Endothelial cell of umbilical vein (primary cell): ENCODE results near the gene RNF157. TPM values are rescaled to one million over a fixed set of nuclear protein-coding genes. Genes with fewer than 3 reads are reported as not detected.

Experiments used
- BruUV-seq: library from RNA; stranded (reverse); fragments of 400-500 nt; replicated peaks from 2 replicates; lab custom pipeline; 2021; lab: Mats Ljungman, UMichigan
- CTCF ChIA-PET: fragments of 300-600, 350-600 bp; sonication (Branson Sonifier 250); formaldehyde crosslinking; loops from one replicate; lab custom pipeline; 2021; ENCODE audit warnings: antibody characterized with exemption, inconsistent platforms; lab: Charles Lee
- POLR2A ChIA-PET: fragments of 300-600, 350-600 bp; sonication (Branson Sonifier 250); formaldehyde crosslinking; loops from one replicate; lab custom pipeline; 2021; ENCODE audit warnings: antibody characterized with exemption, inconsistent platforms; lab: Charles Lee
- DNase-seq: peaks from one replicate; pipeline ENCODE4 v3.0.0-alpha.2; 2011; ENCODE audit warnings: low read depth, low spot score
- FAIRE-seq: peaks from 2 replicates; lab custom pipeline; 2011; peaks lifted over from hg19 to GRCh38; lab: Jason Lieb, UNC
- H2AFZ ChIP-seq: 2 replicates; pipeline ENCODE4 v1.6.0; 2012; ENCODE audit warnings: low read depth, low read length, control low read depth, inconsistent platforms
- H3K27ac ChIP-seq: 2 replicates; pipeline ENCODE4 v1.5.1; 2011; ENCODE audit warnings: low read depth, mild to moderate bottlenecking, control low read depth, low read length, moderate library complexity; ENCODE audit not compliant: insufficient read depth
- H3K27me3 ChIP-seq, 2 experiments: 2 replicates each; pipeline versions ENCODE4 v1.6.0 to v1.6.1; 2011; ENCODE audit warnings: low read length in 2 of 2, mixed read lengths in 1 of 2; ENCODE audit not compliant: control insufficient read depth in 2 of 2, insufficient read depth in 2 of 2
- H3K36me3 ChIP-seq, 2 experiments: 2 replicates in 1 of 2; 3 replicates in 1 of 2; pipeline ENCODE4 v1.5.1; 2011; ENCODE audit warnings: low read length in 2 of 2, mild to moderate bottlenecking in 1 of 2, moderate library complexity in 1 of 2; ENCODE audit not compliant: control insufficient read depth in 2 of 2, insufficient read depth in 2 of 2; ENCODE audit errors: extremely low read depth in 1 of 2
- H3K4me1 ChIP-seq: 3 replicates; pipeline ENCODE4 v1.5.1; 2011; ENCODE audit warnings: mild to moderate bottlenecking, low read length; ENCODE audit not compliant: control insufficient read depth, insufficient read depth; ENCODE audit errors: extremely low read depth
- H3K4me2 ChIP-seq: 2 replicates; pipeline ENCODE4 v1.6.1; 2011; ENCODE audit warnings: low read length, control low read depth, mixed read lengths; ENCODE audit not compliant: insufficient read depth
- H3K4me3 ChIP-seq, 3 experiments: fragments of 200-600 bp in 1 of 3; sonication (generic), shearing (Covaris generic) in 1 of 3; replicated peaks in 1 of 3; 2 replicates each; pipeline ENCODE4 v1.5.1; 2011 to 2016; ENCODE audit warnings: control low read depth in 3 of 3, low read length in 3 of 3, mild to moderate bottlenecking in 2 of 3, inconsistent platforms in 1 of 3, low read depth in 1 of 3, moderate library complexity in 1 of 3; ENCODE audit not compliant: insufficient read depth in 1 of 3
- H3K79me2 ChIP-seq: 2 replicates; pipeline ENCODE4 v1.6.0; 2012; ENCODE audit warnings: low read length, inconsistent platforms; ENCODE audit not compliant: control insufficient read depth, insufficient read depth
- H3K9ac ChIP-seq: replicated peaks from 2 replicates; pipeline ENCODE3; 2011; ENCODE audit warnings: low read length, control low read depth; ENCODE audit not compliant: insufficient read depth; ENCODE audit errors: extremely low read depth
- H3K9me1 ChIP-seq: replicated peaks from 3 replicates; pipeline ENCODE4 v1.6.0; 2011; ENCODE audit warnings: mild to moderate bottlenecking, low read length; ENCODE audit not compliant: control insufficient read depth, insufficient read depth; ENCODE audit errors: extremely low read depth
- H3K9me3 ChIP-seq: replicated peaks from 2 replicates; pipeline ENCODE4 v1.5.1; 2012; ENCODE audit warnings: low read length, inconsistent platforms; ENCODE audit not compliant: control insufficient read depth, insufficient read depth
- H4K20me1 ChIP-seq: replicated peaks from 2 replicates; pipeline ENCODE3; 2011; ENCODE audit warnings: mild to moderate bottlenecking, low read length; ENCODE audit not compliant: control insufficient read depth, insufficient read depth; ENCODE audit errors: extremely low read depth
- CTCF ChIP-seq, 2 donors: IDR thresholded peaks; 1 replicate in 1 of 2; 2 replicates in 1 of 2; pipeline ENCODE4 v1.5.1; 2011; ENCODE audit warnings: low read length in 2 of 2, mild to moderate bottlenecking in 2 of 2, moderate library complexity in 2 of 2, control low read depth in 1 of 2, inconsistent platforms in 1 of 2, low read depth in 1 of 2; ENCODE audit not compliant: insufficient read depth in 1 of 2; ENCODE audit errors: extremely low read depth in 1 of 2
- EZH2 ChIP-seq: IDR thresholded peaks from 2 replicates; pipeline ENCODE4 v1.6.1; 2012; ENCODE audit warnings: borderline replicate concordance, low read depth, mild to moderate bottlenecking, moderate library complexity, low read length, inconsistent platforms; ENCODE audit not compliant: severe bottlenecking
- FOS ChIP-seq: IDR thresholded peaks from 2 replicates; pipeline ENCODE4 v1.6.1; 2011; ENCODE audit warnings: mild to moderate bottlenecking, low read length, moderate library complexity, borderline replicate concordance; ENCODE audit not compliant: insufficient read depth
- GATA2 ChIP-seq: IDR thresholded peaks from 2 replicates; pipeline ENCODE4 v1.7.0; 2011; ENCODE audit warnings: low read depth, mild to moderate bottlenecking, moderate library complexity, mixed read lengths, low read length; ENCODE audit not compliant: insufficient read length, insufficient read depth
- JUN ChIP-seq: IDR thresholded peaks from 2 replicates; pipeline ENCODE4 v1.6.1; 2011; ENCODE audit warnings: borderline replicate concordance, low read depth; ENCODE audit not compliant: insufficient read length, insufficient read depth
- MAX ChIP-seq: IDR thresholded peaks from 2 replicates; pipeline ENCODE4 v1.6.1; 2011; ENCODE audit not compliant: insufficient read depth, insufficient read length
- MYC ChIP-seq: IDR thresholded peaks from one replicate; pipeline ENCODE4 v1.6.1; 2011; ENCODE audit warnings: mild to moderate bottlenecking, low read depth, low read length
- dilution Hi-C: fragments of 300-500 bp; cut with MboI; formaldehyde crosslinking; loops from one replicate; pipeline ENCODE4 v1.15.0; 2019; ENCODE audit warnings: low sequenced_read_pairs; ENCODE audit not compliant: extremely low pct_ligation_motif_present
- intact Hi-C: fragments of 100-400 bp; cut with micrococcal nuclease; formaldehyde crosslinking; loops from one replicate; pipeline ENCODE4 v1.10.0; 2022
- polyA plus RNA-seq, 4 experiments: library from polyadenylated mRNA; depleted of rRNA in 3 of 4; stranded (reverse) in 3 of 4; unstranded in 1 of 4; fragments of >200 nt; gene quantifications; 2 replicates each; pipeline versions ENCODE4 v1.2.1 to v1.2.3, GENCODE V29; 2011 to 2012; ENCODE audit warnings: missing spikeins in 1 of 4
- total RNA-seq: library from RNA; stranded (reverse); gene quantifications from 2 replicates; pipeline ENCODE4 v1.2.3, GENCODE V29; 2021

The RNF157 gene
- total and polyA plus RNA-seq, 2 donors (not counting 3 experiments of a cell fraction or from before 2014, with no cell fraction given): 0.07 to 0.86 TPM

GRCh38 chr17:76153202-76153601, 87.1 kb downstream of the RNF157 start:
- ChIA-PET POLR2A (interaction anchor here (0.5 kb wide), 1 partner anchor 24 kb away, joined by 3 read pairs; no protein-coding TSS in a partner anchor), CTCF (interaction anchor here (1.0 to 3.7 kb wide), 4 partner anchors 25 to 126 kb away, joined by 3 to 17 read pairs (median 8); no protein-coding TSS in a partner anchor)
- TF ChIP-seq JUN (no peak), GATA2 (no peak), MAX (no peak), FOS (no peak), CTCF (IDR thresholded peaks at IDR 0.05; ENCODE audit: extremely low read depth in 1 of 2, insufficient read depth in 1 of 2, low read depth in 1 of 2, low read length in 2 of 2) (no peak), EZH2 (no peak), MYC (no peak)
- peaks cover 4 to 18% of the 10 kb centered on the region in 2 experiments for H3K27me3 ChIP-seq
- dilution Hi-C loops (no loop called here), intact Hi-C loops (no loop called here)
- no peaks in the 10 kb centered on the region for H3K9me1 ChIP-seq
- H4K20me1 ChIP-seq: no peaks in the 10 kb centered on the region
- no peaks in the 10 kb centered on the region for H3K79me2 ChIP-seq
- no peak overlapping the region for H3K27ac ChIP-seq
- BruUV-seq: no TSS peak
- no peak overlapping the region for H3K9ac ChIP-seq
- H3K4me1 ChIP-seq: no peaks in the 10 kb centered on the region
- H3K36me3 ChIP-seq: no peaks in the 10 kb centered on the region
- no peak for FAIRE-seq
- no peak overlapping the region for H2AFZ ChIP-seq
- no peak for DNase-seq
- H3K4me3 ChIP-seq: no peak overlapping the region
- H3K4me2 ChIP-seq: no peak overlapping the region
- no peaks in the 10 kb centered on the region for H3K9me3 ChIP-seq
